PC-3 (cell line): Measurements from ENCODE around the gene MACROD2.

Experiments
- EZH2 ChIP-seq: fragments of 300-600 bp; sonication (generic); IDR thresholded peaks from one replicate; pipeline ENCODE4 v1.6.1; 2017; ENCODE audit warnings: antibody characterized with exemption, mild to moderate bottlenecking, low read length; ENCODE audit not compliant: unreplicated experiment
- TF ChIP-seq, protein P1 (sequence below): fragments of 300-600 bp; sonication (generic); conservative IDR thresholded peaks from 2 replicates; pipeline ENCODE4 v1.5.1; 2017; ENCODE audit warnings: antibody characterized with exemption, low read depth, mild to moderate bottlenecking, low read length

GRCh38 chr20:15318682-15319081 lies 1323.4 kb downstream of the MACROD2 start:
- TF ChIP-seq, protein P1, sequence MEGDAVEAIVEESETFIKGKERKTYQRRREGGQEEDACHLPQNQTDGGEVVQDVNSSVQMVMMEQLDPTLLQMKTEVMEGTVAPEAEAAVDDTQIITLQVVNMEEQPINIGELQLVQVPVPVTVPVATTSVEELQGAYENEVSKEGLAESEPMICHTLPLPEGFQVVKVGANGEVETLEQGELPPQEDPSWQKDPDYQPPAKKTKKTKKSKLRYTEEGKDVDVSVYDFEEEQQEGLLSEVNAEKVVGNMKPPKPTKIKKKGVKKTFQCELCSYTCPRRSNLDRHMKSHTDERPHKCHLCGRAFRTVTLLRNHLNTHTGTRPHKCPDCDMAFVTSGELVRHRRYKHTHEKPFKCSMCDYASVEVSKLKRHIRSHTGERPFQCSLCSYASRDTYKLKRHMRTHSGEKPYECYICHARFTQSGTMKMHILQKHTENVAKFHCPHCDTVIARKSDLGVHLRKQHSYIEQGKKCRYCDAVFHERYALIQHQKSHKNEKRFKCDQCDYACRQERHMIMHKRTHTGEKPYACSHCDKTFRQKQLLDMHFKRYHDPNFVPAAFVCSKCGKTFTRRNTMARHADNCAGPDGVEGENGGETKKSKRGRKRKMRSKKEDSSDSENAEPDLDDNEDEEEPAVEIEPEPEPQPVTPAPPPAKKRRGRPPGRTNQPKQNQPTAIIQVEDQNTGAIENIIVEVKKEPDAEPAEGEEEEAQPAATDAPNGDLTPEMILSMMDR = no peak
- TF ChIP-seq EZH2 = no peak
